GM12891 (cell line): ENCODE results near the gene BAG3.
A peak's percentile ranks its signal among the peaks of the same experiment; 100 is the strongest.

Source experiments
- DNase-seq: peaks from one replicate; pipeline ENCODE4 v3.0.0; 2011; ENCODE audit warnings: low spot score; ENCODE audit not compliant: insufficient read length
- FAIRE-seq: peaks from 2 replicates; lab custom pipeline; 2011; peaks lifted over from hg19 to GRCh38; lab: Jason Lieb, UNC
- PAX5 ChIP-seq: IDR thresholded peaks from 2 replicates; pipeline ENCODE4 v1.6.1; 2011; ENCODE audit warnings: low read length, moderate library complexity, mild to moderate bottlenecking; ENCODE audit not compliant: insufficient read depth, severe bottlenecking
- POLR2A ChIP-seq: IDR thresholded peaks from 2 replicates; pipeline ENCODE4 v1.6.1; 2011; ENCODE audit warnings: low read depth, low read length, control low read depth
- POLR2AphosphoS5 ChIP-seq: IDR thresholded peaks from 2 replicates; pipeline ENCODE4 v1.6.1; 2011; ENCODE audit warnings: low read depth, low read length, control low read depth
- POU2F2 ChIP-seq: IDR thresholded peaks from 2 replicates; pipeline ENCODE4 v1.6.1; 2011; ENCODE audit warnings: low read depth, mild to moderate bottlenecking, control low read depth, low read length, moderate library complexity
- SPI1 ChIP-seq: IDR thresholded peaks from 2 replicates; pipeline ENCODE4 v1.6.1; 2011; ENCODE audit warnings: low read depth, low read length, control low read depth
- TAF1 ChIP-seq: IDR thresholded peaks from 2 replicates; pipeline ENCODE4 v1.6.1; 2011; ENCODE audit warnings: low read depth, low read length, control low read depth

The BAG3 gene

DNA sequence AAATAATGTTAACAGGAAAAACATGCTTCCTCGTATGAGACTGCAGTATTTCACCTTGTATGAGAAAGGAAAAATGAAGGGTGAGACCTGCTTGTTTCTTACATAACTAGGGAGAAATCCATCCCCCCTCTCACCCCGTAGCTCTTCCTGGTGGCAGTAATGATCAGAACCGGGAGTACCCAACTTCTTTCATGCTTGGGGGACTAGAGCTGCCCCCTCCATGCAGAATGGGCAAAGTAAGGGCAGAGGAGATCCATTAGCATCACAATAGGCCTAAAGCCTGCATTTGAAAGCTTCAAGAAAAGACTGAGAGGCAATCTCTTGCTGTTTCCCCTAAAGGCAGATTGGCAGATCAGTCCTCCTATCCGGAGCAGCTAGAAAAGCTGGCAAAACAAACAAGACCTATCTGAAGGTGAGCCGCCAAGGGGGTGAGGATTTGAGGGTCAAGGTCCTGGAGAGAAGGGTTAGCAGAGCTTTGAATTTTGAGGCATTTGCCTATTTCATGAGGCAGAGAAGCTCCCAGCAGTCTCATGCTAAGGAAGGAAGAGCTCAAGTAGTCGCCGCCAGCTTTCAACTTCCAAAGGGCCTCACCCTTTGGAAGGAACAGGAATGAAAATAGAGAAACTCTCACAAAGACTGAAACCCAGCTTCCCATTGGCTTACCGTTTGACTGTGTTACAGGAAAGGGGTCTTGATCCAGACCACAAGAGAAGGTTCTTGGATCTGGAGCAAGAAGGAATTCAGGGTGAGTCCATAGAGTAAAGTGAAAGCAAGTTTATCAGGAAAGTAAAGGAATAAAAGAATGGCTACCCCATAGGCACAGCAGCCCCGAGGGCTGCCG is 36.2 kb downstream of the BAG3 start:
- FAIRE-seq (no peak), DNase-seq (no peak)
- no peak for TF ChIP-seq PAX5
- no peak for TF ChIP-seq POU2F2
- no peak for TF ChIP-seq SPI1
- TF ChIP-seq TAF1, result no peak
- TF ChIP-seq POLR2A, result no peak
- TF ChIP-seq POLR2AphosphoS5, result no peak

DNA sequence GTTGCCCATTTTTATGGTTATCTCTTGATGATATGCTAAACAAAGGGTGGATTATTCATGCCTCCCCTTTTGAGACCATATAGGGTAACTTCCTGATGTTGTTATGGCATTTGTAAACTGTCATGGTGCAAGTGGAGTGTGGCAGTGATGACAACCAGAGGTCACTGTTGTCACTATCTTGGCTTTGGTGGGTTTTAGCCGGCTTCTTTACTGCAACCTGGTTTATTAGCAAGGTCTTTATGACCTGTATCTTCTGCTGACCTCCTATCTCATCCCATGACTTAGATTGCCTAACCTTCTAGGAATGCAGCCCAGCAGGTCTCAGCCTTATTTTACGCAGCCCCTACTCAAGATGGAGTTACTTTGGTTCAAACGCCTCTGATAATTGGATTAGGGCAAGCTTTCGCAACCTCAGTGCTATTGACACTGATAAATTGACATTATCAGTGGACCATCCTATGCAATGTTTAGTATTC is 36.9 kb downstream of the BAG3 start:
- FAIRE-seq, result peak; percentile 23
- no peak for DNase-seq
- TF ChIP-seq POU2F2 (no peak), SPI1 (no peak), PAX5 (no peak), POLR2AphosphoS5 (no peak), POLR2A (no peak), TAF1 (no peak)

- DNase-seq (no peak), FAIRE-seq (no peak)
- TF ChIP-seq SPI1 (no peak), POLR2A (no peak), PAX5 (no peak), POLR2AphosphoS5 (no peak), TAF1 (no peak), POU2F2 (no peak)
Observed at GRCh38 chr10:119689016-119689580, 37.9 kb downstream of the BAG3 start.

DNA sequence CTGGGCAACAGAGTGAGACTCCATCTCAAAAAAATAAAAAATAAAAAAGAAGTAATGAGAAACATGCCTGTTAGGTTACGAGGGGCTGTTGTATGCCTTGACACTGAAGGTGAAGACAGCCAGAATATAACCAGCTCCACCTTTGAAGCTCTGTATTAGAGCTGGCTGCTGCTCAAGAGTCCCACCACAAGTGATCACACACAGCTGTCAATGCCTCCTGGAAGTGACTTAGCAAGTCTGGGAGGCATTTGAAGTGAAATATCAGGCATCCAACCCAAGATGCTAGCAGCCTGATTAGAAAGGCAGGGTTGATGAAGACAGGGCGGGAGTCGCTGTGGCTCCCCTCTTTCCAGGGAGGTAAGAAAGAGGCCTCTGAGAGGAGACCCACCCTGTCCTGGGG is 40.5 kb downstream of the BAG3 start:
- TF ChIP-seq SPI1 (no peak), POU2F2 (no peak), TAF1 (no peak), PAX5 (no peak), POLR2A (no peak), POLR2AphosphoS5 (no peak)
- DNase-seq (no peak), FAIRE-seq (no peak)

DNA sequence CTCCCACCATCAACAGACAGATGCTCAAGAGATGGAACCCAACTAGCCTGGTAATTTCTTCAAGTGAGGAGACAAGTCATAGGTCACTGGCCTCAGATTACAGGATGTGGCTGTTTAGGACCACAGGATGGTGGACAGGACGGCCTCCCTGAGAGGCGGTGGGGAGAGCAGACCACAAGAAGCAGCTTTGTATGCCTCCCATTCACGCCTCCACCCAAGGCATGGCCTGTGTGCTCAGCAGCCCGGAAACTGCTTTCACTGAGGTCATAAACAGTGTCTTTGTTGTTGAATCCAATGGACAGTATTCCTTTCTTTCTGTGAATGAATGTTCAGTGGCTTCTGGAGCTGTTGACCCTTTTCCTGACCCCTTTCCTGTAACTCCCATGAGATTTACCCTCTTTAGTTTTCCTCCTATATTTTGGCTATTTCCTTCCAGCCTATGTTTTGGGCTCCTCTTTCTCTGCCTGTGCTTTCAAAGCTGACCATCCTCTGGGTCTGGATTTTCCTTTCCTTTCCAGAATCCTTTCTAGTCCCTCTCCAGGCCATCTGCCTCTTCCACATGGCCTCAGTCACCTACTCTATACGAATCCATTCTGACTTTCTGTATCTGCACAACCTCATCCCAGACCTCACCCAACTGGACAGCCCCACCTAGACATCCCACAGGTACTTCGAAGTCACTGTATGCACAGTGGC is 42.2 kb downstream of the BAG3 start:
- FAIRE-seq, result peak; percentile 48
- TF ChIP-seq TAF1 (no peak), POLR2AphosphoS5 (no peak), SPI1 (no peak), POU2F2 (peak; percentile 36; the same call in 1 of the 2 replicates), PAX5 (peak; percentile 89), POLR2A (no peak)
- DNase-seq, result no peak

DNA sequence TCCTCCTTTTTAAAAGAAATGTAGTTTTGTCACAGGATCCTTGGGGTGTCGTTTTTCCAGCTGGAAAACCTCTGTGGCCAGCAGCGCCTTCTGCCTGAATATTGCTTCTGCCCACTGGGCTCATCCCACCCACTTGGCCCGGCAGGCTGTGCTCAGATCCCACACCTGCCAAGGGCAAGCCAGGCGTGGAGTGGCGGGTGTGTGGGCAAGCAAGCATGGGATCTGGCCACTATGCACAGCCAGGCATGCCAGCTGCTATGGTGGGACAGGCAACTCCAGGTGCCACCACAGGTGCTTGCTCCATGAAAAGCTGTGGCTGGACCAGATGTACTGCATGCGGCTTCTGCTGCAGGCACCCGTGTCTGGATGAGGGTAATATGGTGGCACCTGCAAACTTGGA is 43.4 kb downstream of the BAG3 start:
- TF ChIP-seq POLR2A (no peak), TAF1 (no peak), POU2F2 (no peak), SPI1 (no peak), PAX5 (no peak), POLR2AphosphoS5 (no peak)
- no peak for DNase-seq
- FAIRE-seq, result no peak

- DNase-seq, result no peak
- TF ChIP-seq PAX5 (no peak), SPI1 (peak; percentile 94), TAF1 (no peak), POU2F2 (no peak), POLR2AphosphoS5 (no peak), POLR2A (no peak)
- peak; percentile 79 for FAIRE-seq
Observed at GRCh38 chr10:119700321-119700954, 49.3 kb downstream of the BAG3 start.

DNA sequence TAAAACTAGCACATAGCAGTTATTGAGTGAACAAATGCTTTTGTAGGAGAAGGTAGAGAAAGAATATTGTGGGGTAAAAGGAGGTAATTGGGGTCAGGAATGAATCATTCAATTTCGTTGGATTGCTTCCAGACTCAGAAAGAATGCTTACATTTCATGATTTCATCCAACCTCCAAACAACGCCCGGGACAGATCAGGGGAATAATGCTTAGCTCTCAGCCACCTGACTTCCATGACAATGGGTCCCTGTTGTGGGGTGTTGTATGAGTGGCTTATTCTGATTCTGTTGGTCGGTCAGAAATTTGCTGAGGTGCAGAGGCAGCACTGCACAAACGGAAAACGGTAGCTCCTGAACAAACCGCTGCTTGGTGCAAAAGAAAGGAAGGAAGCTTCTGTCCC is 50.7 kb downstream of the BAG3 start:
- FAIRE-seq (no peak), DNase-seq (no peak)
- no peak for TF ChIP-seq SPI1
- TF ChIP-seq POU2F2, result no peak
- no peak for TF ChIP-seq PAX5
- no peak for TF ChIP-seq POLR2AphosphoS5
- no peak for TF ChIP-seq TAF1
- no peak for TF ChIP-seq POLR2A
